Right lobe of liver (tissue), 6 donors: ENCODE results near the gene SPATA18. TPM values are rescaled to one million over a fixed set of nuclear protein-coding genes. Genes with fewer than 3 reads are reported as not detected.
A peak's percentile ranks its signal among the peaks of the same experiment; 100 is the strongest.

Experiments used
- ATAC-seq, 4 donors: fragments of 200-7000 bp; cut with Tn5 transposase; one replicate each; pipeline ENCODE4 v1.9.1; 2020; ENCODE audit warnings: mild to moderate bottlenecking in 4 of 4, moderate library complexity in 4 of 4
- DNase-seq, 3 donors: peaks; one replicate each; pipeline ENCODE4 v3.0.0-alpha.2; 2020
- H3K27ac ChIP-seq, 3 donors: fragments of 200-600 bp; one replicate each; pipeline ENCODE4 v1.8.0; 2022
- H3K27me3 ChIP-seq, 2 donors: fragments of 200-600 bp; one replicate each; pipeline ENCODE4 v1.8.0; 2022
- H3K36me3 ChIP-seq, 4 donors: fragments of 200-600 bp; sonication (generic) in 1 of 4; one replicate each; pipeline versions ENCODE4 v1.5.1 to v1.8.0; 2017 to 2022; ENCODE audit warnings: control low read depth in 1 of 4
- H3K4me1 ChIP-seq, 4 donors: fragments of 200-600 bp; sonication (generic) in 1 of 4; one replicate each; pipeline versions ENCODE4 v1.5.1 to v1.8.0; 2017 to 2022; ENCODE audit warnings: control low read depth in 1 of 4
- H3K4me3 ChIP-seq, 3 donors: fragments of 200-600 bp; one replicate each; pipeline ENCODE4 v1.8.0; 2022
- H3K9me3 ChIP-seq, 4 donors: fragments of 200-600 bp; sonication (generic) in 1 of 4; one replicate each; pipeline versions ENCODE4 v1.5.1 to v1.8.0; 2017 to 2022; ENCODE audit warnings: control low read depth in 1 of 4
- POLR2A ChIP-seq: fragments of 450-650 bp; IDR thresholded peaks from one replicate; pipeline ENCODE4 v1.6.1; 2017; ENCODE audit warnings: antibody characterized with exemption, mild to moderate bottlenecking
- WGBS: methylation state at CpG from one replicate; pipeline ENCODE4 v1.1.6; 2018; ENCODE audit warnings: low coverage, low lambda C conversion rate; ENCODE audit not compliant: insufficient coverage; ENCODE audit errors: missing lambda C conversion rate; 5-methylcytosine and 5-hydroxymethylcytosine counted together
- intact Hi-C, 2 donors: fragments of 100-400 bp; cut with DNase I; formaldehyde crosslinking; loops; one replicate each; pipeline versions ENCODE4 v1.11.2 to v1.14.1; 2022
- total RNA-seq, 6 experiments: library from RNA; depleted of rRNA in 2 of 6; stranded (reverse); fragments of >200 nt in 2 of 6; fragmentation: NEBNext Ultra II Directional in 3 of 6; extraction: Animal tissue kit (Norgen Biotek cat#: 25700) in 3 of 6; gene quantifications; one replicate each; pipeline versions ENCODE4 v1.1.0 to v1.2.4, GENCODE V29; 2016 to 2023
- TF ChIP-seq, protein P1 (sequence below), 4 donors: fragments of 200-600 bp in 3 of 4; fragments of 450-650 bp in 1 of 4; IDR thresholded peaks; one replicate each; pipeline versions ENCODE4 v1.5.1 to v1.8.0; 2016 to 2022; ENCODE audit warnings: antibody characterized with exemption in 4 of 4, mild to moderate bottlenecking in 2 of 4
- donor health status: DM: no; HTN: yes; CAD: no.
- donor health status: DM: no; HTN: no; CAD: no.
- donor health status: DM: no; HTN: no; CAD: no.
- donor health status: DM: no; HTN: yes; CAD: no.
- donor health status: DM: no; HTN: yes; CAD: no.

The SPATA18 gene
- total RNA-seq, 6 experiments from 2014 or later = 1.6 to 2.9 (median 2.3) TPM

DNA sequence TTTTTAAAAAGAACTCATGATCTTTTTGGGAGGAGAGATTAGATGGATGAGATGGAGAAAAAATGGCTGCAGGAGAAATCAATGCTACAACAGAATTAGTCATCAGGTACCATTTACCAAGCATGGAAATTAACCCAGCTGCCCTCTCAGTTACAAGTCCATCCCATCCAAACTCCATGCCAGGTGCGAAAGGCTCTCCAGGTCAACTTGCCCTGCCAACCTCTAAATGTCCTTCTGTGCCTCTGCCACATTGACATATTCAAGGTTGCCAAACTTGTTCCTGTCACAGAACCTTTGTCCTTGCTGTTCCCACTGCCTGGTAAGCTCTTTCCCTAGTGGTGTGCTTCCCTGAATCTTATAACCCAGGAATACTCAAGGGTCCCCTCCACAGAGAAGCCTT is 7.2 kb downstream of the SPATA18 start:
- Histone ChIP-seq H3K27me3 (no peaks in the 10 kb centered on the region), H3K4me1 (peaks cover 0 to 4% (median 0%) of the 10 kb centered on the region in 4 donors), H3K4me3 (no peak overlapping the region), H3K27ac (no peak overlapping the region), H3K36me3 (no peaks in the 10 kb centered on the region), H3K9me3 (no peaks in the 10 kb centered on the region)
- no peak for TF ChIP-seq POLR2A
- TF ChIP-seq, protein P1, sequence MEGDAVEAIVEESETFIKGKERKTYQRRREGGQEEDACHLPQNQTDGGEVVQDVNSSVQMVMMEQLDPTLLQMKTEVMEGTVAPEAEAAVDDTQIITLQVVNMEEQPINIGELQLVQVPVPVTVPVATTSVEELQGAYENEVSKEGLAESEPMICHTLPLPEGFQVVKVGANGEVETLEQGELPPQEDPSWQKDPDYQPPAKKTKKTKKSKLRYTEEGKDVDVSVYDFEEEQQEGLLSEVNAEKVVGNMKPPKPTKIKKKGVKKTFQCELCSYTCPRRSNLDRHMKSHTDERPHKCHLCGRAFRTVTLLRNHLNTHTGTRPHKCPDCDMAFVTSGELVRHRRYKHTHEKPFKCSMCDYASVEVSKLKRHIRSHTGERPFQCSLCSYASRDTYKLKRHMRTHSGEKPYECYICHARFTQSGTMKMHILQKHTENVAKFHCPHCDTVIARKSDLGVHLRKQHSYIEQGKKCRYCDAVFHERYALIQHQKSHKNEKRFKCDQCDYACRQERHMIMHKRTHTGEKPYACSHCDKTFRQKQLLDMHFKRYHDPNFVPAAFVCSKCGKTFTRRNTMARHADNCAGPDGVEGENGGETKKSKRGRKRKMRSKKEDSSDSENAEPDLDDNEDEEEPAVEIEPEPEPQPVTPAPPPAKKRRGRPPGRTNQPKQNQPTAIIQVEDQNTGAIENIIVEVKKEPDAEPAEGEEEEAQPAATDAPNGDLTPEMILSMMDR (IDR thresholded peaks at IDR 0.05) = no peak
- peak; percentile 18 to 60 (median 53) for DNase-seq
- intact Hi-C loops = no loop called here
- 50% methylated on average over 1 of the region's 1 CpG for WGBS
- peak; percentile 30 to 77 (median 72) for ATAC-seq

DNA sequence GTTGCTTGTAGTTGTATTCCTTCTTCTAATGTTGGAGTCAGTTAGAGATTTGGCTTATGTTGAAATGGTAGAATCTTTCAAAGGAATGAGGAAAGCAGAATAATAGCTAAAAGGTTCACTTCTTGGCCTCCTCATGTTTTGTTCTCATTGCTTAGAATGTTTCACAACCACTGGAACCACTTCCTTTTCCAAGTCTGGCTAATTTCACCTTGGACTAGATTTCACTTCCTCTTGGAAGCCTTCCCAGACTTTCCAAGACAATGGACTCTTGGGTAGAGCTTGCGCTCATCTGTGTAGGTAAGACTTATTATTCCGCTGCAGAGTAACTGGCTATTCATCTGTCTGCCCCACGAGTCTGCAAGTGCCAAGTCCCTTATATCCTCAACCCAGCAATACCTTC is 8.3 kb downstream of the SPATA18 start:
- Histone ChIP-seq H3K36me3 (no peaks in the 10 kb centered on the region), H3K4me3 (no peak overlapping the region), H3K27ac (no peak overlapping the region), H3K27me3 (no peaks in the 10 kb centered on the region), H3K9me3 (no peaks in the 10 kb centered on the region), H3K4me1 (peaks cover 0 to 4% (median 0%) of the 10 kb centered on the region in 4 donors)
- 66% methylated on average over 3 of the region's 3 CpGs for WGBS
- DNase-seq = no peak
- intact Hi-C loops = no loop called here
- TF ChIP-seq, protein P1 (IDR thresholded peaks at IDR 0.05) = no peak
- TF ChIP-seq POLR2A = no peak
- ATAC-seq = peak; percentile 54 to 75 (median 68)

DNA sequence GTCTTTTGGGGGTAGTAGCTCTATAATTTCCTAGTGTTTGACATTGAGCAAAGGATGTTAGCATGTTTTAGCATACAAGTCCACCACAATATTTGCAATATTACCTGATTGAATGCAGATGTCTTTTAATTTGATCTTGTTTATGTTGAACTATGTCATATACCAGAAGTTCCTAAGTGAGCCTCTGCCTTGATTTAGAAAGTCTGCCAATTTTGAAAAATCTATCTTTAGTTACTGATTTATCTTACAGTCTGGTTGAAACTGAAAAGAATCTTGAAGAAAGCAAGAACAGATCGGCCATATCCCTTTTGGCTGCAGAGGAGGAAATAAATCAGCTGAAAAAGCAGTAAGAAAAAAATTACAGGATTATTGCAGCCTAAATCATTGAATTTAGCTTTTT is 18.5 kb downstream of the SPATA18 start:
- Histone ChIP-seq H3K36me3 (no peaks in the 10 kb centered on the region), H3K9me3 (no peaks in the 10 kb centered on the region), H3K27ac (no peak overlapping the region), H3K4me3 (no peak overlapping the region), H3K4me1 (no peaks in the 10 kb centered on the region), H3K27me3 (no peaks in the 10 kb centered on the region)
- TF ChIP-seq, protein P1 (IDR thresholded peaks at IDR 0.05) = no peak
- no peak for TF ChIP-seq POLR2A
- no peak for DNase-seq
- no peak for ATAC-seq
- WGBS = 50% methylated on average over 1 of the region's 1 CpG
- intact Hi-C loops = no loop called here

DNA sequence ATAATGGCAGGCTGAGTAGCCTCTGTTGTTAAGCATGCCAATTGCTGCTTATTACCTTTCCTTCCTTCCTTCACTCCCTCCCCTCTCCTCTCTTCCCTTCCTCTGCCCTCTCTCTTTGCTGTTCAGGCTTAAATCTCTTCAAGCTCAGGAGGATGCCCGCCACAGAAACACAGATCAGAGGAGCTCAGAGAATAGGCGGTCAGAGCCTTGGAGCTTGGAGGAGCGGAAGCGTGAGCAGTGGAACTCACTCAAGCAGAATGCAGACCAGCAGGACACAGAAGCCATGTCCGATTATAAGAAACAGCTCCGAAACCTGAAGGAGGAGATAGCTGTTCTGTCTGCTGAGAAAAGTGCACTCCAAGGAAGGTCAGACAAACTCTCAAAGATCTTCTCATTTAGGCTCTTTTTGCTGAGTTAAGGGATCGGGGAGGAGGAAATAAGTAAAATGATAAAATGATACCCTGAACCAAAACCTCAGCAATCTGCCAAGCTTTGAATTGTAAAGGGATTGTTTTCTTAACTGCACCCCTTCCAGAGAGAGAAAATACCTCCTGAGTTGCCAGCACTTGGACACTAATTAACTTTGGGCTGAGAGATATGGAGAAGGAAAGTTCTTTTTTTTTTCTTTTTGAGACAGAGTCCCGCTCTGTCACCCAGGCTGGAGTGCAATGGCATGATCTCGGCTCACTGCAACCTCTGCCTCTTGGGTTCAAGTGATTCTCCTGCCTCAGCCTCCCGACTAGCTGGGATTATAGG is 20.9 kb downstream of the SPATA18 start:
- H3K4me3 ChIP-seq = no peak overlapping the region
- peak; percentile 23 to 62 (median 36) for ATAC-seq
- intact Hi-C loops = no loop called here
- no peaks in the 10 kb centered on the region for H3K4me1 ChIP-seq
- WGBS = 30% methylated on average over 9 of the region's 10 CpGs
- no peaks in the 10 kb centered on the region for H3K9me3 ChIP-seq
- no peaks in the 10 kb centered on the region for H3K36me3 ChIP-seq
- DNase-seq = no peak
- no peak for TF ChIP-seq POLR2A
- TF ChIP-seq, protein P1 (IDR thresholded peaks at IDR 0.05) = no peak
- no peaks in the 10 kb centered on the region for H3K27me3 ChIP-seq
- no peak overlapping the region for H3K27ac ChIP-seq
